Measurements from ENCODE around the gene AQP10.

GRCh38 chr1:154348429-154349076 lies 27.7 kb downstream of the AQP10 start:
- TF ChIP-seq POLR2A (IDR thresholded peaks at IDR 0.05) (no peak), CTCF (IDR thresholded peaks at IDR 0.05) (no peak)

Measured in lower leg skin (tissue), 3 donors.